ENCODE results near the gene SLC36A3.
"Not testable (repeated sequence)": the region's sequence is repeated elsewhere in the genome, so short reads cannot be mapped to it uniquely, and the experiment has no call there.

The SLC36A3 gene

GRCh38 chr5:151309266-151309665 is 5.7 kb upstream of the SLC36A3 start:
- DNase-seq (ENCODE audit: low read depth, low spot score), result not testable (repeated sequence)

- peak; percentile 82 for DNase-seq (ENCODE audit: low read depth, low spot score)
These were observed 5.3 kb downstream of the SLC36A3 start for GRCh38 chr5:151298063-151298855.

DNA sequence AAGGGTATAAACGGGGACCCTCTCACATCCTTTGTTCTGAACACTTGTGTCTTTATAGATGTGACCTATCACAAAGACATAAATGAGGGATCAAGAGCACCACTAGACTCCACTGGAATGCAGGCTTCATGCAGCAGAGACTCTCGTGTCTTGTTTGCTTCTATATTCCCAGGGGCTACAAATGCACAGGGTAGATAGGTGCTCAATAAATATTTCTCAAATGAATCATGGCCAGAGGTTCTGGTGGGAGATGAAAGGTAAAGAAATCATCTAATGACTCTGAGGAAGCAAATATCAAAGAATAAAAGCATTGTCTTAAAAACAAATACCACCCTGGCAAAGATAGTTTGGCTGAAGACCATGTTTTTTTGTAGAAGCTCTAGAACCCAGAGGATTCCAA is 6.6 kb downstream of the SLC36A3 start:
- no peak for DNase-seq (ENCODE audit: low read depth, low spot score)

- no peak for DNase-seq (ENCODE audit: low read depth, low spot score)
These were observed 7.1 kb downstream of the SLC36A3 start for GRCh38 chr5:151296478-151296830.

- no peak for DNase-seq (ENCODE audit: low read depth, low spot score)
These were observed 7.6 kb downstream of the SLC36A3 start for GRCh38 chr5:151295791-151296477.

GRCh38 chr5:151295138-151295537 is 8.4 kb downstream of the SLC36A3 start:
- DNase-seq (ENCODE audit: low read depth, low spot score), result no peak

DNA sequence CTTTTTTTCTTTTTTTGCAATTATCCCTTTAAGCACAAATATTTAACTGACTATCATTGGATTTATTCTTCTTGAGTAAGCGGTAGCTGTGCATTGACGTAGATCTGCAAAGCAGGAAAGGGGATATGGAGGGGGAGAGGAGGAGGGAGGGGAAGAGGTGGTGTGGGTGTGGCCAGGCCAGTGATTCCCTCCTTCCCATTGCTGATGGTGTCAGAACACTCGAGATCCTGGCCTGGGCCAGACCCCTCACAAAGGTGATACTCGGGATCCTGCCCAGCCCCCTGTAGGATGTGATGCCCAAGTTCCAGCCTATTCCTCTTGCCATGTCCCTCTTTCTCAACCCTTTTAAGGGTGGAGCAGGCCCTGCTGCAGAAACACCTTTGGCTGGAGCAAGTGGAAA is 9.9 kb downstream of the SLC36A3 start:
- DNase-seq (ENCODE audit: low read depth, low spot score), result no peak

DNA sequence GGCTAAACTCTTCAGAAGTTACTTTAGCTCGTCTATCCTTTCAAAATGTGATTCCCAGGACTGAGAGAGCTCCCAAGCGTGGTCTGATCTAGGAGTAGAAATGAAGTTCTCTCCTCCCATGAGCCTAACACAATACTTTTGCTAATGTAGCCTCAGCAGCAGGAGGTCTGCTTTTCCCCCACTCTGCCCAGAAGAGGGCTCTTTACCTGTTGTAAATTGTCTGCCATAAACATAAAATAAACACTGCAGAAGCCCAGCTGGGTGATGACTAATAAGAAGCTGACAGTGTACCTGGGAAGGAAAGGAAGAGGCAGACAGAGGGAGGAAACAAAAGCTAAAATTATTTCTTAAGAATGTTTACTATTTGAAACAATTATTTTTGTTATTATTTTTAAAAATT is 15.4 kb downstream of the SLC36A3 start:
- DNase-seq (ENCODE audit: low read depth, low spot score), result peak; percentile 27

- DNase-seq (ENCODE audit: low read depth, low spot score), result no peak
These were observed 17.3 kb downstream of the SLC36A3 start for GRCh38 chr5:151286246-151286645.

GRCh38 chr5:151285683-151286082 is 17.9 kb downstream of the SLC36A3 start:
- peak; percentile 58 for DNase-seq (ENCODE audit: low read depth, low spot score)

GRCh38 chr5:151284392-151284967 is 19.1 kb downstream of the SLC36A3 start:
- DNase-seq (ENCODE audit: low read depth, low spot score), result no peak

- DNase-seq (ENCODE audit: low read depth, low spot score), result no peak
These were observed 20.3 kb downstream of the SLC36A3 start for GRCh38 chr5:151283120-151283825.

- DNase-seq (ENCODE audit: low read depth, low spot score), result no peak
These were observed 22.4 kb downstream of the SLC36A3 start for GRCh38 chr5:151281001-151281639.

GRCh38 chr5:151280443-151280842 is 23.1 kb downstream of the SLC36A3 start:
- DNase-seq (ENCODE audit: low read depth, low spot score), result no peak

DNA sequence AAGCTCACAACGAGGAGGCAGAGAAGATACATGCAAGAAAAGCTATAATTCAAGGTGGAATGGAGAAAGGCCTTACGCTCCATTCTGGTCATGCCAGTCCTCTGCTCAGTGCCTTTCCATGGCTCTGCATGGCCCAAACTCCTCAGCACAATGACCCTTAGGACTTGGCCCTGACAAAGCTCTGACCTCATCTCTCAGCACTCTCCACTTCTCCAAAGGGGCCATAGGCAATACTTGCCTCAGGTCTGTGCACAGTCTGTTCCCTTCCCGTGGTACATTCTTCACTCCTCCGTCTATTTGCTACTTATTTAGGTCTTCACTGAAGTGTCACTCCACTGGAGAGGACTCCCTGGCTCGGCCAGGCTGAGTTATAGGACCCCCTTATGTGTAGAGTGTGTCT is 24.7 kb downstream of the SLC36A3 start:
- no peak for DNase-seq (ENCODE audit: low read depth, low spot score)

DNA sequence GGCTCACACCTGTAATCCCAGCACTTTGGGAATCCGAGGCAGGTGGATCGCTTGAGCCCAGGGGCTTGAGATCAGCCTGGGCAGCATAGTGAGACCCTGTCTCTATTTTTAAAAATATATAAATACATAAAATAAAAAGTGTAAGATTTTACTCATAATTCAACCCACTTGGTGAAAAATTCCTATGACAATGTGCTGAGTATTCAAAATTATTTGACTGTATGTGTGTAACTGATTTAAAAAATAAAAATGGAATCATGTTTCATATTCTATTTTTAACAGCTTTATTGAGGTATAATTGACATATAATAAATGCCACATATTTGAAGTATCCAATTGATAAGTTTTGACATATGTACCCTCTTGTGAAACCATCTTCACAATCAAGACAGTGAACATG is 27.8 kb downstream of the SLC36A3 start:
- DNase-seq (ENCODE audit: low read depth, low spot score), result no peak

DNA sequence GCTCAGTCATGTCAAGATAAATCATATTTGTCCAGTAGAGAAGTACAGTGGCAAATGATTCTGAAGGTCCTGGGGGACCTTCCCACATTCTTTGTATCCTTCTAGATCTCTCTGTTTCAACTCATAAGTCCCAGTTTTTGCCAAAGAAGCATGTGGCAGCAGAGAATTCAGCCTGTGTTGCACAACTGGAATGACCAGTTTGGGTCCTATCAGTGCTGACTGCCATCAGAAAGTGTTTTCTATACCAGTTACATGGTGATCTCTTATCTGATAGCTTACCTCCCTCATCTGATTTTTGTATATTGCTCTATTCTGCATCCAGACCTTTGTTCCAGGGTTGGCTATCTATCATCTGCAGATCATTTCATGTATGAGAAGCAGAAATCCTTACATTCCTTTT is 28.9 kb downstream of the SLC36A3 start:
- no peak for DNase-seq (ENCODE audit: low read depth, low spot score)

- no peak for DNase-seq (ENCODE audit: low read depth, low spot score)
These were observed 32.2 kb downstream of the SLC36A3 start for GRCh38 chr5:151271336-151271735.

- no peak for DNase-seq (ENCODE audit: low read depth, low spot score)
These were observed 33.0 kb downstream of the SLC36A3 start for GRCh38 chr5:151270599-151270998.

GRCh38 chr5:151267491-151268260 is 35.9 kb downstream of the SLC36A3 start:
- DNase-seq (ENCODE audit: low read depth, low spot score), result peak; percentile 45

- no peak for DNase-seq (ENCODE audit: low read depth, low spot score)
These were observed 39.5 kb downstream of the SLC36A3 start for GRCh38 chr5:151264113-151264512.
